IMR-90 (cell line): ENCODE measurements around the gene LTBP1. TPM values are rescaled to one million over a fixed set of nuclear protein-coding genes. Genes with fewer than 3 reads are reported as not detected.

ENCODE experiments used
- ATAC-seq: fragments of 200-7000 bp; cut with Tn5 transposase; 2 replicates; pipeline ENCODE4 v1.9.1; 2020; ENCODE audit warnings: low read depth, mild to moderate bottlenecking, moderate library complexity
- BruUV-seq: library from RNA; stranded (reverse); fragments of 400-500 nt; replicated peaks from 2 replicates; lab custom pipeline; 2021; lab: Mats Ljungman, UMichigan
- CTCF ChIA-PET: fragments of 300-600 bp; formaldehyde crosslinking; extraction: SDS; loops from one replicate; lab custom pipeline; 2021; ENCODE audit warnings: antibody characterized with exemption; lab: Yijun Ruan, JAX
- POLR2A ChIA-PET: fragments of 300-600 bp; sonication (Branson Sonifier 250); formaldehyde crosslinking; loops from one replicate; lab custom pipeline; 2022; ENCODE audit warnings: antibody characterized with exemption; ENCODE audit not compliant: unreplicated experiment; lab: Charles Lee
- DNase-seq: peaks from one replicate; pipeline ENCODE4 v3.0.0; 2013
- H2AFZ ChIP-seq: replicated peaks from 2 replicates; pipeline ENCODE3; 2013; ENCODE audit warnings: low read length, mild to moderate bottlenecking; ENCODE audit not compliant: poor library complexity
- H2AK5ac ChIP-seq: 2 replicates; pipeline ENCODE4 v1.6.1; 2013; ENCODE audit warnings: low read depth, low read length, inconsistent platforms
- H2AK9ac ChIP-seq: replicated peaks from 2 replicates; pipeline ENCODE3; 2013; ENCODE audit warnings: mild to moderate bottlenecking, low read depth, low read length, moderate library complexity; ENCODE audit not compliant: poor library complexity
- H2BK120ac ChIP-seq: 2 replicates; pipeline ENCODE4 v1.6.1; 2013; ENCODE audit warnings: low read depth, low read length, inconsistent platforms
- H2BK15ac ChIP-seq: 3 replicates; pipeline ENCODE4 v1.6.1; 2013; ENCODE audit warnings: low read depth, low read length, inconsistent platforms
- H2BK20ac ChIP-seq: 2 replicates; pipeline ENCODE4 v1.6.1; 2013; ENCODE audit warnings: low read depth, mild to moderate bottlenecking, inconsistent platforms, low read length, moderate library complexity
- H2BK5ac ChIP-seq: 2 replicates; pipeline ENCODE4 v1.6.1; 2013; ENCODE audit warnings: mild to moderate bottlenecking, low read depth, low read length, inconsistent platforms; ENCODE audit not compliant: poor library complexity, severe bottlenecking
- H3K14ac ChIP-seq: replicated peaks from 2 replicates; pipeline ENCODE4 v1.6.1; 2013; ENCODE audit warnings: low read depth, low read length, inconsistent platforms
- H3K18ac ChIP-seq: 2 replicates; pipeline ENCODE4 v1.6.1; 2013; ENCODE audit warnings: low read depth, low read length, control low read depth
- H3K23ac ChIP-seq: 2 replicates; pipeline ENCODE4 v1.6.1; 2013; ENCODE audit warnings: low read depth, low read length, inconsistent platforms
- H3K27ac ChIP-seq: 2 replicates; pipeline ENCODE4 v1.5.1; 2013; ENCODE audit warnings: mild to moderate bottlenecking, control low read depth, low read length; ENCODE audit not compliant: insufficient read depth
- H3K27me3 ChIP-seq: 2 replicates; pipeline ENCODE4 v1.6.1; 2013; ENCODE audit warnings: low read length; ENCODE audit not compliant: control insufficient read depth, insufficient read depth
- H3K36me3 ChIP-seq: 2 replicates; pipeline ENCODE4 v1.6.1; 2013; ENCODE audit warnings: low read length, mixed read lengths; ENCODE audit not compliant: control insufficient read depth, insufficient read depth
- H3K4ac ChIP-seq: 2 replicates; pipeline ENCODE4 v1.6.1; 2013; ENCODE audit warnings: low read depth, low read length, inconsistent platforms
- H3K4me1 ChIP-seq: 2 replicates; pipeline ENCODE4 v1.6.1; 2013; ENCODE audit warnings: low read length, mixed read lengths; ENCODE audit not compliant: control insufficient read depth, insufficient read depth
- H3K4me2 ChIP-seq: 2 replicates; pipeline ENCODE4 v1.6.1; 2013; ENCODE audit warnings: low read depth, mild to moderate bottlenecking, control low read depth, low read length, moderate library complexity
- H3K4me3 ChIP-seq: 2 replicates; pipeline ENCODE4 v1.5.1; 2013; ENCODE audit warnings: low read depth, mild to moderate bottlenecking, control low read depth, low read length, moderate library complexity; ENCODE audit not compliant: insufficient read depth
- H3K56ac ChIP-seq: 2 replicates; pipeline ENCODE4 v1.6.1; 2013; ENCODE audit warnings: low read length, inconsistent platforms; ENCODE audit not compliant: insufficient read depth; ENCODE audit errors: extremely low read depth
- H3K79me1 ChIP-seq, 2 experiments: 2 replicates each; pipeline ENCODE4 v1.6.1; 2013; ENCODE audit warnings: low read length in 2 of 2, inconsistent platforms in 1 of 2, low read depth in 1 of 2
- H3K9ac ChIP-seq: 2 replicates; pipeline ENCODE4 v1.6.1; 2013; ENCODE audit warnings: low read depth, low read length, control low read depth
- H3K9me1 ChIP-seq: 2 replicates; pipeline ENCODE4 v1.6.1; 2013; ENCODE audit warnings: low read length, inconsistent platforms; ENCODE audit not compliant: insufficient read depth
- H3K9me3 ChIP-seq: 2 replicates; pipeline ENCODE4 v1.6.1; 2013; ENCODE audit warnings: low read length; ENCODE audit not compliant: control insufficient read depth, insufficient read depth
- H4K20me1 ChIP-seq: 2 replicates; pipeline ENCODE4 v1.6.1; 2013; ENCODE audit warnings: low read length, inconsistent platforms; ENCODE audit not compliant: insufficient read depth
- H4K5ac ChIP-seq: 2 replicates; pipeline ENCODE4 v1.6.1; 2013; ENCODE audit warnings: mild to moderate bottlenecking, low read depth, low read length, control low read depth
- H4K8ac ChIP-seq, 2 experiments: 2 replicates each; pipeline ENCODE4 v1.6.1; 2013; ENCODE audit warnings: low read depth in 2 of 2, low read length in 2 of 2, control low read depth in 1 of 2, inconsistent platforms in 1 of 2
- H4K91ac ChIP-seq: 2 replicates; pipeline ENCODE4 v1.6.1; 2013; ENCODE audit warnings: low read depth, low read length, inconsistent platforms; ENCODE audit not compliant: insufficient read depth
- CEBPB ChIP-seq: IDR thresholded peaks from 2 replicates; pipeline ENCODE4 v1.6.1; 2012; ENCODE audit warnings: low read depth, low read length, improper control_type of control experiment
- CHD1 ChIP-seq: IDR thresholded peaks from 2 replicates; pipeline ENCODE4 v1.6.1; 2012; ENCODE audit warnings: low read depth, low read length, improper control_type of control experiment
- ELK1 ChIP-seq: fragments of 150-350 bp; IDR thresholded peaks from 2 replicates; pipeline ENCODE4 v1.6.1; 2016; ENCODE audit warnings: low read depth, mild to moderate bottlenecking, low read length, moderate library complexity, borderline replicate concordance
- NFE2L2 ChIP-seq: fragments of 150-350 bp; IDR thresholded peaks from 2 replicates; pipeline ENCODE4 v1.6.1; 2016; ENCODE audit warnings: low read depth, mild to moderate bottlenecking, low read length
- RFX5 ChIP-seq: IDR thresholded peaks from 2 replicates; pipeline ENCODE4 v1.8.0; 2012; ENCODE audit warnings: low read depth, mild to moderate bottlenecking, low read length, moderate library complexity
- SMC3 ChIP-seq: fragments of 150-350 bp; IDR thresholded peaks from 2 replicates; pipeline ENCODE4 v1.6.1; 2016; ENCODE audit warnings: low read depth, mild to moderate bottlenecking, antibody characterized with exemption, low read length, moderate library complexity
- WGBS, 2 experiments: methylation state at CpG; one replicate each; pipeline versions ENCODE4 v1.1.5 to v1.1.7; 2013; ENCODE audit warnings: missing lambda C conversion rate in 2 of 2; ENCODE audit not compliant: insufficient read length in 1 of 2; ENCODE audit errors: extremely low coverage in 2 of 2; 5-methylcytosine and 5-hydroxymethylcytosine counted together
- dilution Hi-C: fragments of 300-500 bp; cut with HindIII; formaldehyde crosslinking; loops from one replicate; pipeline ENCODE4 v1.14.3; 2018; ENCODE audit warnings: low sequenced_read_pairs; ENCODE audit not compliant: unreplicated experiment
- in situ Hi-C: fragments of 300-500 bp; cut with MboI; formaldehyde crosslinking; loops from 3 replicates; pipeline ENCODE4 v1.14.3; 2019; ENCODE audit warnings: low sequenced_read_pairs, inconsistent platforms, mixed read lengths
- intact Hi-C: fragments of 100-400 bp; cut with micrococcal nuclease; formaldehyde crosslinking; loops from 2 replicates; pipeline ENCODE4 v1.10.0; 2022
- polyA plus RNA-seq, 3 experiments: library from polyadenylated mRNA; depleted of rRNA; stranded (reverse); fragments of >200 nt; gene quantifications; 2 replicates each; pipeline ENCODE4 v1.2.3, GENCODE V29; 2012; ENCODE audit warnings: low replicate concordance in 1 of 3
- total RNA-seq: library from RNA; depleted of rRNA; stranded (reverse); fragments of >200 nt; gene quantifications from 2 replicates; pipeline ENCODE4 v1.2.3, GENCODE V29; 2012

Gene LTBP1
- total and polyA plus RNA-seq, 2 of the 4 experiments (the other 2 are of a cell fraction): 235 to 326 TPM

- Histone ChIP-seq H2BK120ac (peak overlapping the region; percentile 96), H3K9me1 (peaks cover 18% of the 10 kb centered on the region; the same call in 1 of the 2 replicates), H4K8ac (peak overlapping the region; percentile 55 to 76), H2AFZ (peak overlapping the region; percentile 61), H3K27ac (peak overlapping the region; percentile 15; the same call in 1 of the 2 replicates), H3K23ac (peak overlapping the region; percentile 49; the same call in 1 of the 2 replicates), H4K20me1 (no peaks in the 10 kb centered on the region), H3K36me3 (no peaks in the 10 kb centered on the region), H2BK5ac (peak overlapping the region; percentile 56), H3K14ac (peak overlapping the region; percentile 92), H2BK15ac (peak overlapping the region; percentile 93; the same call in 2 of the 3 replicates), H3K56ac (0 out of 2 replicates have a peak overlapping the region, but pooled peaks have one; percentile 33), H3K4me3 (no peak overlapping the region), H3K4me1 (peaks cover 12% of the 10 kb centered on the region), H2AK9ac (peak overlapping the region; percentile 20), H3K4ac (peak overlapping the region; percentile 95), H3K9me3 (no peaks in the 10 kb centered on the region), H2AK5ac (peak overlapping the region; percentile 87), H3K9ac (no peak overlapping the region), H3K4me2 (no peak overlapping the region), H4K5ac (peak overlapping the region; percentile 46; the same call in 1 of the 2 replicates), H4K91ac (peak overlapping the region; percentile 86), H3K18ac (peak overlapping the region; percentile 73), H2BK20ac (peak overlapping the region; percentile 97), H3K27me3 (no peaks in the 10 kb centered on the region), H3K79me1 (no peaks in the 10 kb centered on the region)
- in situ Hi-C loops (no loop called here), intact Hi-C loops (no loop called here), dilution Hi-C loops (no loop called here)
- WGBS, 2 experiments: no CpG with 5 or more reads among the region's 1 CpG
- DNase-seq (peak; percentile 58), ATAC-seq (peak; percentile 40)
- POLR2A ChIA-PET: no interaction called here
- BruUV-seq: no TSS peak
- CTCF ChIA-PET: interaction anchor here (0.9 kb wide), 1 partner anchor 150 kb away, joined by 3 read pairs; no protein-coding TSS in a partner anchor
- TF ChIP-seq CEBPB: 0 out of 2 replicates have a peak, but pooled peaks have one; percentile 2
- no peak for TF ChIP-seq NFE2L2
- TF ChIP-seq SMC3: no peak
- no peak for TF ChIP-seq CHD1
- no peak for TF ChIP-seq RFX5
- no peak for TF ChIP-seq ELK1
Measured at GRCh38 chr2:33425586-33426031, 478.9 kb downstream of the LTBP1 start.
